HEK293 (cell line): Measurements from ENCODE around the gene ASPRV1.
A peak's percentile ranks its signal among the peaks of the same experiment; 100 is the strongest.

Source experiments
- AEBP2 ChIP-seq: fragments of 450-650 bp; formaldehyde crosslinking; IDR thresholded peaks from 2 replicates; pipeline ENCODE4 v1.5.1; 2016; ENCODE audit warnings: missing biosample characterization, missing genetic modification characterization, borderline replicate concordance
- GLIS1 ChIP-seq: fragments of 450-650 bp; formaldehyde crosslinking; IDR thresholded peaks from 2 replicates; pipeline ENCODE4 v1.5.1; 2016; ENCODE audit warnings: missing biosample characterization, missing genetic modification characterization
- GLIS2 ChIP-seq: fragments of 450-650 bp; formaldehyde crosslinking; IDR thresholded peaks from 2 replicates; pipeline ENCODE4 v1.5.1; 2016; ENCODE audit warnings: missing biosample characterization, missing genetic modification characterization
- HIC1 ChIP-seq: fragments of 450-650 bp; formaldehyde crosslinking; IDR thresholded peaks from 2 replicates; pipeline ENCODE4 v1.5.1; 2016; ENCODE audit warnings: missing biosample characterization, missing genetic modification characterization
- KLF7 ChIP-seq: fragments of 450-650 bp; formaldehyde crosslinking; IDR thresholded peaks from 2 replicates; pipeline ENCODE4 v1.5.1; 2016; ENCODE audit warnings: missing biosample characterization, missing genetic modification characterization, borderline replicate concordance
- OSR2 ChIP-seq: fragments of 450-650 bp; formaldehyde crosslinking; IDR thresholded peaks from 2 replicates; pipeline ENCODE4 v1.5.1; 2016; ENCODE audit warnings: missing biosample characterization, missing genetic modification characterization
- SETDB1 ChIP-seq: IDR thresholded peaks from one replicate; pipeline ENCODE4 v1.6.1; 2017; ENCODE audit warnings: mild to moderate bottlenecking, low read length, moderate library complexity, mixed read lengths; ENCODE audit not compliant: insufficient read length
- YY2 ChIP-seq: fragments of 450-650 bp; formaldehyde crosslinking; IDR thresholded peaks from 2 replicates; pipeline ENCODE4 v1.5.1; 2016; ENCODE audit warnings: missing biosample characterization, missing genetic modification characterization
- ZBTB48 ChIP-seq: fragments of 450-650 bp; formaldehyde crosslinking; IDR thresholded peaks from 2 replicates; pipeline ENCODE4 v1.5.1; 2016; ENCODE audit warnings: missing biosample characterization, missing genetic modification characterization
- ZBTB49 ChIP-seq: fragments of 450-650 bp; formaldehyde crosslinking; IDR thresholded peaks from 2 replicates; pipeline ENCODE4 v1.5.1; 2016; ENCODE audit warnings: missing biosample characterization, missing genetic modification characterization, low read depth
- ZNF112 ChIP-seq: fragments of 450-650 bp; formaldehyde crosslinking; IDR thresholded peaks from 2 replicates; pipeline ENCODE4 v1.5.0; 2017; ENCODE audit warnings: missing biosample characterization, missing genetic modification characterization
- ZNF184 ChIP-seq: fragments of 450-650 bp; IDR thresholded peaks from 2 replicates; pipeline ENCODE4 v1.5.1; 2018; ENCODE audit warnings: missing biosample characterization, mild to moderate bottlenecking, missing genetic modification characterization
- ZNF211 ChIP-seq: fragments of 450-650 bp; formaldehyde crosslinking; IDR thresholded peaks from 2 replicates; pipeline ENCODE4 v1.5.1; 2016; ENCODE audit warnings: low read depth, missing biosample characterization, missing genetic modification characterization
- ZNF449 ChIP-seq: fragments of 450-650 bp; formaldehyde crosslinking; IDR thresholded peaks from 2 replicates; pipeline ENCODE4 v1.5.1; 2017; ENCODE audit warnings: missing biosample characterization, mild to moderate bottlenecking, missing genetic modification characterization, moderate library complexity
- ZNF48 ChIP-seq: fragments of 450-650 bp; formaldehyde crosslinking; IDR thresholded peaks from 2 replicates; pipeline ENCODE4 v1.5.1; 2016; ENCODE audit warnings: missing biosample characterization, missing genetic modification characterization
- ZNF518A ChIP-seq: fragments of 450-650 bp; formaldehyde crosslinking; conservative IDR thresholded peaks from 2 replicates; pipeline ENCODE4 v1.5.1; 2016; ENCODE audit warnings: low read depth, missing biosample characterization, missing genetic modification characterization
- ZNF585B ChIP-seq: fragments of 450-650 bp; formaldehyde crosslinking; IDR thresholded peaks from 2 replicates; pipeline ENCODE4 v1.5.1; 2016; ENCODE audit warnings: missing biosample characterization, missing genetic modification characterization
- ZNF624 ChIP-seq: fragments of 450-650 bp; formaldehyde crosslinking; IDR thresholded peaks from 2 replicates; pipeline ENCODE4 v1.5.1; 2017; ENCODE audit warnings: missing biosample characterization, missing genetic modification characterization
- ZNF692 ChIP-seq: fragments of 450-650 bp; formaldehyde crosslinking; IDR thresholded peaks from 2 replicates; pipeline ENCODE4 v1.5.1; 2016; ENCODE audit warnings: missing biosample characterization, missing genetic modification characterization
- ZNF747 ChIP-seq: fragments of 450-650 bp; formaldehyde crosslinking; IDR thresholded peaks from 2 replicates; pipeline ENCODE4 v1.5.1; 2016; ENCODE audit warnings: missing biosample characterization, missing genetic modification characterization
- ZNF843 ChIP-seq: fragments of 450-650 bp; formaldehyde crosslinking; IDR thresholded peaks from 2 replicates; pipeline ENCODE4 v1.5.1; 2016; ENCODE audit warnings: missing biosample characterization, missing genetic modification characterization
- ZSCAN4 ChIP-seq: fragments of 450-650 bp; formaldehyde crosslinking; IDR thresholded peaks from 2 replicates; pipeline ENCODE4 v1.5.1; 2017; ENCODE audit warnings: missing biosample characterization, missing genetic modification characterization

The ASPRV1 gene

GRCh38 chr2:69914164-69914949 is 47.1 kb downstream of the ASPRV1 start (continued):
- 0 out of 2 replicates have a peak, but pooled peaks have one; percentile 20 for TF ChIP-seq ZNF518A (tag by site-specific recombination)
- TF ChIP-seq ZBTB48 = peak; percentile 69; the same call in 1 of the 2 replicates
- TF ChIP-seq ZNF843 (tag by site-specific recombination) = no peak
- TF ChIP-seq ZNF112 (tag by site-specific recombination) = no peak
- peak; percentile 35; the same call in 1 of the 2 replicates for TF ChIP-seq OSR2 (tag by site-specific recombination)
- TF ChIP-seq ZNF48 (tag by site-specific recombination) = no peak
- peak; percentile 88 for TF ChIP-seq HIC1 (tag by site-specific recombination)
- TF ChIP-seq ZNF747 (tag by site-specific recombination) = no peak
- no peak for TF ChIP-seq ZNF624
- 0 out of 2 replicates have a peak, but pooled peaks have one; percentile 18 for TF ChIP-seq GLIS1 (tag by site-specific recombination)
- TF ChIP-seq ZNF211 (tag by site-specific recombination) = no peak
- TF ChIP-seq ZNF692 (tag by site-specific recombination) = peak; percentile 74
- no peak; the same call in 1 of the 2 replicates for TF ChIP-seq ZNF449 (tag by site-specific recombination)
- no peak for TF ChIP-seq KLF7 (tag by site-specific recombination)
- no peak for TF ChIP-seq SETDB1
- no peak; the same call in 1 of the 2 replicates for TF ChIP-seq YY2 (tag by site-specific recombination)
- 0 out of 2 replicates have a peak, but pooled peaks have one; percentile 43 for TF ChIP-seq ZSCAN4 (tag by site-specific recombination)
- no peak for TF ChIP-seq AEBP2 (tag by site-specific recombination)
- TF ChIP-seq ZBTB49 (tag by site-specific recombination) = no peak
- no peak for TF ChIP-seq ZNF184 (tag by site-specific recombination)
- TF ChIP-seq GLIS2 (tag by site-specific recombination) = no peak
- TF ChIP-seq ZNF585B (tag by site-specific recombination) = no peak
